DND-41 (cell line): ENCODE data around the gene ITPRIPL2.

Experiments used
- ATAC-seq: fragments of 200-7000 bp; cut with Tn5 transposase; 3 replicates; pipeline ENCODE4 v1.9.1; 2021; ENCODE audit warnings: low read depth; ENCODE audit not compliant: insufficient read depth
- DNase-seq: peaks from one replicate; pipeline ENCODE4 v3.0.0-alpha.2; 2020
- H2AFZ ChIP-seq: 2 replicates; pipeline ENCODE4 v1.6.0; 2012; ENCODE audit warnings: low read depth, low read length
- H3K27ac ChIP-seq: 2 replicates; pipeline ENCODE4 v1.5.1; 2012; ENCODE audit warnings: low read length, inconsistent platforms
- H3K27me3 ChIP-seq: fragments of 200-600 bp; sonication (generic); 2 replicates; pipeline ENCODE4 v1.6.0; 2012; ENCODE audit warnings: low read length, mild to moderate bottlenecking, inconsistent platforms; ENCODE audit not compliant: insufficient read depth, poor library complexity
- H3K36me3 ChIP-seq: 2 replicates; pipeline ENCODE4 v1.5.1; 2012; ENCODE audit warnings: low read length, inconsistent platforms; ENCODE audit not compliant: insufficient read depth
- H3K4me1 ChIP-seq: 2 replicates; pipeline ENCODE4 v1.5.1; 2012; ENCODE audit warnings: mild to moderate bottlenecking, low read length; ENCODE audit not compliant: insufficient read depth
- H3K4me2 ChIP-seq: 2 replicates; pipeline ENCODE4 v1.6.0; 2012; ENCODE audit warnings: mild to moderate bottlenecking, moderate library complexity, low read length, inconsistent platforms; ENCODE audit not compliant: insufficient read depth
- H3K4me3 ChIP-seq, 2 experiments: fragments of 200-600 bp in 1 of 2; shearing (Covaris generic) in 1 of 2; 2 replicates each; pipeline ENCODE4 v1.5.1; 2012 to 2016; ENCODE audit warnings: inconsistent platforms in 2 of 2, low read length in 2 of 2, mild to moderate bottlenecking in 2 of 2, low read depth in 1 of 2, moderate library complexity in 1 of 2
- H3K79me2 ChIP-seq: 2 replicates; pipeline ENCODE4 v1.6.0; 2012; ENCODE audit warnings: low read length, inconsistent platforms; ENCODE audit not compliant: insufficient read depth
- H3K9ac ChIP-seq: 2 replicates; pipeline ENCODE4 v1.6.0; 2012; ENCODE audit warnings: low read depth, mild to moderate bottlenecking, inconsistent platforms, low read length, moderate library complexity
- H3K9me3 ChIP-seq: 2 replicates; pipeline ENCODE4 v1.5.1; 2012; ENCODE audit warnings: low read length, moderate library complexity, mild to moderate bottlenecking, inconsistent platforms; ENCODE audit not compliant: insufficient read depth, severe bottlenecking
- H4K20me1 ChIP-seq: 2 replicates; pipeline ENCODE4 v1.6.0; 2012; ENCODE audit warnings: low read length; ENCODE audit not compliant: insufficient read depth
- EZH2 ChIP-seq: IDR thresholded peaks from 3 replicates; pipeline ENCODE4 v1.6.1; 2012; ENCODE audit warnings: borderline replicate concordance, low read depth, mild to moderate bottlenecking, moderate library complexity, low read length, inconsistent platforms; ENCODE audit not compliant: severe bottlenecking
- TF ChIP-seq, protein P1 (sequence below): IDR thresholded peaks from 2 replicates; pipeline ENCODE4 v1.5.1; 2012; ENCODE audit warnings: borderline replicate concordance, low read length, moderate library complexity, mild to moderate bottlenecking; ENCODE audit not compliant: poor library complexity, severe bottlenecking; ENCODE audit errors: extremely low read depth

The ITPRIPL2 gene

DNA sequence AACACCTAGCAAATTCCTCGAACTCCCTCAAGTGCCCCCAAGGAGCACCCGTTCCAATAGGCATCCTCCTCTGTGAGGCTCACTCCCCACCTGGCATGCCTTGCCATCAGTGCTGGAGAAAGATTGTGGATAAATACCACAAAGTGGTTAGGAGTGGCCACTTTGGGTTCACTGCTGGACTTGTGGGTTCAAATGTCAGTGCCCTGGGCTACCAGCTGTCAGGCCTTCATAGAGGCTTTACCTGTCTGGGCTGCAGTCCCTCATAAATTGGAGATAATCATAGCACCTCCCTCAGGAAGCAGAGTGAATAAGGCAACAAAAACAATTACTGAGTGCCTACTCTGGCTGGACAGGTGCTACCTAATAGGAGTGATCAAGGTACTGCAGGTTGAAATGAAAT, 52.7 kb downstream of the ITPRIPL2 start:
- Histone ChIP-seq H3K27ac (no peak overlapping the region), H2AFZ (no peak overlapping the region), H3K27me3 (no peaks in the 10 kb centered on the region), H3K4me3 (no peak overlapping the region), H4K20me1 (no peaks in the 10 kb centered on the region), H3K4me1 (no peaks in the 10 kb centered on the region), H3K79me2 (no peaks in the 10 kb centered on the region), H3K9me3 (peaks cover 2% of the 10 kb centered on the region), H3K9ac (no peak overlapping the region), H3K36me3 (no peaks in the 10 kb centered on the region), H3K4me2 (no peak overlapping the region)
- TF ChIP-seq, protein P1, sequence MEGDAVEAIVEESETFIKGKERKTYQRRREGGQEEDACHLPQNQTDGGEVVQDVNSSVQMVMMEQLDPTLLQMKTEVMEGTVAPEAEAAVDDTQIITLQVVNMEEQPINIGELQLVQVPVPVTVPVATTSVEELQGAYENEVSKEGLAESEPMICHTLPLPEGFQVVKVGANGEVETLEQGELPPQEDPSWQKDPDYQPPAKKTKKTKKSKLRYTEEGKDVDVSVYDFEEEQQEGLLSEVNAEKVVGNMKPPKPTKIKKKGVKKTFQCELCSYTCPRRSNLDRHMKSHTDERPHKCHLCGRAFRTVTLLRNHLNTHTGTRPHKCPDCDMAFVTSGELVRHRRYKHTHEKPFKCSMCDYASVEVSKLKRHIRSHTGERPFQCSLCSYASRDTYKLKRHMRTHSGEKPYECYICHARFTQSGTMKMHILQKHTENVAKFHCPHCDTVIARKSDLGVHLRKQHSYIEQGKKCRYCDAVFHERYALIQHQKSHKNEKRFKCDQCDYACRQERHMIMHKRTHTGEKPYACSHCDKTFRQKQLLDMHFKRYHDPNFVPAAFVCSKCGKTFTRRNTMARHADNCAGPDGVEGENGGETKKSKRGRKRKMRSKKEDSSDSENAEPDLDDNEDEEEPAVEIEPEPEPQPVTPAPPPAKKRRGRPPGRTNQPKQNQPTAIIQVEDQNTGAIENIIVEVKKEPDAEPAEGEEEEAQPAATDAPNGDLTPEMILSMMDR: no peak
- no peak for TF ChIP-seq EZH2
- no peak for ATAC-seq
- DNase-seq: no peak

- Histone ChIP-seq H3K27me3 (no peaks in the 10 kb centered on the region), H2AFZ (no peak within 1 kb of the TSS), H3K79me2 (no peaks in the 10 kb centered on the region), H3K4me1 (no peaks in the 10 kb centered on the region), H3K27ac (no peak within 1 kb of the TSS), H3K36me3 (no peaks in the 10 kb centered on the region), H3K9me3 (peaks cover 2% of the 10 kb centered on the region), H3K9ac (no peak within 1 kb of the TSS), H3K4me2 (no peak within 1 kb of the TSS), H4K20me1 (no peaks in the 10 kb centered on the region), H3K4me3 (no peak within 1 kb of the TSS)
- TF ChIP-seq, protein P1: no peak
- TF ChIP-seq EZH2: no peak
- no peak for ATAC-seq
- no peak for DNase-seq
Measured at GRCh38 chr16:19167710-19168370, 54.1 kb downstream of the ITPRIPL2 start, which contains the start of gene SYT17. TSS of gene SYT17 (plus strand) at chr16:19168240. CDS start at chr16:19168647, 407 bp downstream.

DNA sequence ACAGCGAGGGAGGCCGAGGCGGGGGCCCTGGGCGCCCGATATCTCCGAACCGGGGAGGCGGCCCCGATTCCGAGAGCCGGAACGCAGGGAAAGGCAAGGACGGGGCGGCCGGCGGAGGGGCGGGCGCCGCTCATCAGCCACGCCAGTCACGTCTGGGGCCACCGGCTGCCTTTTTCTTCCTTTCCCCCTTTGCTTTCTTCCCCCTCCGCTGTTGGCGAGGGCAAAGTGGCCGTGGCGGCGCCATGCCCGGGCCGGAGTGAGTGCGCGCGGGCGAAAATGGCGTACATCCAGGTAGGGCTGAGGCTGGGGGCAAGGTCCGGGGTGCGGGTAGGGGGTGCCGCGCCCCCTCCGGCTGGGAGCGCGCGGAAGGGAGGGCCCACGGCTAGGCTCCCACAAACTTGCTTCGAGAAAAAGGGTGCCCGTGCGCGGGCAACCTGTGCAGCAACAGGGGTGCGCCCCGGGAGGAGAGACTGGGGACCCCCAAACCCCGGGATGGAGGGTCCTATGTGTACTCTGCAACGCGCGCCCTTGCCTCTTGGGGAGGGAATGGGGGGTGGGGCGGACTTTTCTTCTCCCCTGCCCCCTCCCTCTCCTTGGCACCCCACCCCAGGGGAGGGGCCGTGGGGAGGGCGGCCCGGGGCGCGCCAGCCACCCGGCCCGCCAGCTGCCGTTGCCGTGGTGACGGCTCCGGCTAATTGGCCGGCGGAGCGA, 54.8 kb downstream of the ITPRIPL2 start:
- Histone ChIP-seq H3K27ac (no peak overlapping the region), H3K36me3 (no peaks in the 10 kb centered on the region), H3K4me2 (no peak overlapping the region), H4K20me1 (no peaks in the 10 kb centered on the region), H3K4me1 (no peaks in the 10 kb centered on the region), H3K79me2 (no peaks in the 10 kb centered on the region), H3K27me3 (no peaks in the 10 kb centered on the region), H3K9ac (no peak overlapping the region), H3K4me3 (no peak overlapping the region), H3K9me3 (no peaks in the 10 kb centered on the region), H2AFZ (no peak overlapping the region)
- no peak for TF ChIP-seq EZH2
- TF ChIP-seq, protein P1: no peak
- no peak for ATAC-seq
- no peak for DNase-seq
